GM12874 (cell line): ENCODE data around the gene NAPB.

Experiments
- TF ChIP-seq, protein P1 (sequence below): IDR thresholded peaks from 2 replicates; pipeline ENCODE4 v1.5.1; 2011; ENCODE audit warnings: low read depth, mild to moderate bottlenecking, control low read depth, low read length, moderate library complexity; ENCODE audit not compliant: insufficient read depth

The NAPB gene

GRCh38 chr20:23420943-23421931, at the start of gene NAPB:
NAPB (minus strand) TSS chr20:23421488; CDS start chr20:23421402, 86 bp downstream.
- TF ChIP-seq, protein P1, sequence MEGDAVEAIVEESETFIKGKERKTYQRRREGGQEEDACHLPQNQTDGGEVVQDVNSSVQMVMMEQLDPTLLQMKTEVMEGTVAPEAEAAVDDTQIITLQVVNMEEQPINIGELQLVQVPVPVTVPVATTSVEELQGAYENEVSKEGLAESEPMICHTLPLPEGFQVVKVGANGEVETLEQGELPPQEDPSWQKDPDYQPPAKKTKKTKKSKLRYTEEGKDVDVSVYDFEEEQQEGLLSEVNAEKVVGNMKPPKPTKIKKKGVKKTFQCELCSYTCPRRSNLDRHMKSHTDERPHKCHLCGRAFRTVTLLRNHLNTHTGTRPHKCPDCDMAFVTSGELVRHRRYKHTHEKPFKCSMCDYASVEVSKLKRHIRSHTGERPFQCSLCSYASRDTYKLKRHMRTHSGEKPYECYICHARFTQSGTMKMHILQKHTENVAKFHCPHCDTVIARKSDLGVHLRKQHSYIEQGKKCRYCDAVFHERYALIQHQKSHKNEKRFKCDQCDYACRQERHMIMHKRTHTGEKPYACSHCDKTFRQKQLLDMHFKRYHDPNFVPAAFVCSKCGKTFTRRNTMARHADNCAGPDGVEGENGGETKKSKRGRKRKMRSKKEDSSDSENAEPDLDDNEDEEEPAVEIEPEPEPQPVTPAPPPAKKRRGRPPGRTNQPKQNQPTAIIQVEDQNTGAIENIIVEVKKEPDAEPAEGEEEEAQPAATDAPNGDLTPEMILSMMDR, result peak; percentile 24; the same call in 1 of the 2 replicates

- TF ChIP-seq, protein P1, result no peak
These were observed 39.9 kb upstream of the NAPB start for GRCh38 chr20:23461180-23461579.

DNA sequence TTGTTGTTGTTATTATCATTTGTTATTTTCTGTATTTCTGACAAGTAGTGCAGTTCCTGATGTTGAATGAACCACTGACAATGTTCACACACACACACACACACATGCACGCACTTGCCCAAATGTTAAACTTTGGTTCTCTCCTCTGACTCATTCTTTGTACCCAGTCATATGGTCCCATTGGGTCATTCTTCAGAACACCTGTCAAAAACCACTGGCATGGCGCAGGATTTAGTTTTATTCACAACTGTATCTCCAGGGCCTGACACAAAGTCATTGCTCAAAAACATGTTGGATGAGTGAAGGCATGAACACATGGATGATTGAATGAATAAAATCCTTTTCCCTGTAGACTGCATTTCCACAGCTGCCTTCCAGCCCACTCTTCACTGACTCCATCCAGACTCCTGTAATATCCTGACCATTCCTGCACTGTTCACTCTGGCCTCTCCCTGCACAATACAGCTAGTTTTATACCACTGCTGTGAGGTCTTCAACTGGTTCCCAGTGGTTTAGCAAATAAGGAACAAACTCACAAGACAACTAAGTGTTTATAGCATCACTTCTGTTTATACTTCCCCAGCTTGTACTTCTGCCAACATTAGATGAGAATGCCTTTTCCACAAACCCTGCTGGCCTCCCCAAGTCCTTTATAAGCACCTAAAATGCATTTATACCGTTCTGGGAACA, 38.3 kb upstream of the NAPB start:
- TF ChIP-seq, protein P1, result no peak

GRCh38 chr20:23456873-23457272, 35.6 kb upstream of the NAPB start:
- TF ChIP-seq, protein P1, result no peak

- TF ChIP-seq, protein P1, result no peak
These were observed 35.1 kb upstream of the NAPB start for GRCh38 chr20:23456409-23456808.

DNA sequence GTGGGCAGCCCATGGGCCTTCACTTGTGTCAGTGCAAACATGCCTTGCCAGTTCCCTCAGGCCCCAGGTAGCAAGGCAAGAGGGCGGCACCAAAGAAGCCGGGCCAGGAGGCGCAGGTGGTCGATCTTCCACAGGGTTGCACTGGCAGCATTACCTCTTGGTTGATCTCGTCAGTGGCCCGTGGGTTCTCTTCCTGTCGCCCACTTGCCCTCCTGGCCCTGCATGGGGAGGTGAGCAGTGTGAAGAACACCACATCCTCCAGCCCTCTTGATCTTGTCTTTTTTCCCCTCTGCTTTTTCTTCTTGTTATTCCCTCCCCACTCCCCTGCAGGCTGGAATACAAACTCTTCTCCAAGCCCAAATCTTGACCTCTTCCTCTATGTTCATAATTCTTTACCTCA, 34.4 kb upstream of the NAPB start:
- TF ChIP-seq, protein P1, result no peak

DNA sequence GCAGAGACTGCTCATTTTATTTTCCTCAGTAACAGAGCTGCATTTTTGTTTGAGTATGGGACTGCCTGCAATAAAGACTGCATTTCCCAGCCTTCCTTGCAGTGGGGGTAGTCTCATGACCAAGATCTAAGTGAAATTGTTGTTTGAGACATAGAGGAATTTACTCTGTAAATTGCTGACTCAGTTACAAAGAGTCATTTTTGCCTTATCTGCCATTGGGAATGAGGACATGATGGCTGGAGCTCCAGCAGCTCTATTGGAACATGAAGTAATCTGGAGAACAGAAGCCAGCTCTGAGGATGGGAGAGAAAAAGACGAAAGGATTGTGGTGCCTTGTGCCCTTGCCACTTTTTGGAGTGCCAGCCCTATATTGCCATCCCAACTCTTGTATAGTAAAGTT, 33.5 kb upstream of the NAPB start:
- TF ChIP-seq, protein P1, result no peak
